GM19193 (cell line): ENCODE data around the gene PLEKHF1.

Source experiments
- POLR2A ChIP-seq: IDR thresholded peaks from 4 replicates; pipeline ENCODE4 v1.6.1; 2011; ENCODE audit not compliant: insufficient read depth, insufficient read length; ENCODE audit errors: extremely low read depth

Gene PLEKHF1

GRCh38 chr19:29665215-29665825, at the start of gene PLEKHF1:
Gene PLEKHF1 (plus strand): TSS chr19:29665461. CDS start chr19:29673840, 8,379 bp downstream.
- peak; percentile 48 for TF ChIP-seq POLR2A

GRCh38 chr19:29615891-29616425, 49.3 kb upstream of the PLEKHF1 start:
- no peak for TF ChIP-seq POLR2A

GRCh38 chr19:29616541-29616940, 48.7 kb upstream of the PLEKHF1 start:
- TF ChIP-seq POLR2A: no peak

- TF ChIP-seq POLR2A: no peak
Measured at GRCh38 chr19:29617366-29618266, 47.6 kb upstream of the PLEKHF1 start.

GRCh38 chr19:29618434-29618833, 46.8 kb upstream of the PLEKHF1 start:
- TF ChIP-seq POLR2A: no peak

GRCh38 chr19:29618871-29619270, 46.4 kb upstream of the PLEKHF1 start:
- no peak for TF ChIP-seq POLR2A

GRCh38 chr19:29620931-29621351, 44.3 kb upstream of the PLEKHF1 start:
- no peak for TF ChIP-seq POLR2A

- no peak for TF ChIP-seq POLR2A
Measured at GRCh38 chr19:29622166-29623070, 42.8 kb upstream of the PLEKHF1 start.

GRCh38 chr19:29623726-29624488, 41.4 kb upstream of the PLEKHF1 start:
- TF ChIP-seq POLR2A: no peak

GRCh38 chr19:29624489-29625185, 40.6 kb upstream of the PLEKHF1 start:
- TF ChIP-seq POLR2A: no peak

GRCh38 chr19:29625186-29625651, 40.0 kb upstream of the PLEKHF1 start:
- TF ChIP-seq POLR2A: no peak

GRCh38 chr19:29626386-29626785, 38.9 kb upstream of the PLEKHF1 start:
- TF ChIP-seq POLR2A: no peak

- TF ChIP-seq POLR2A: no peak
Measured at GRCh38 chr19:29628661-29629385, 36.4 kb upstream of the PLEKHF1 start.
